Uterus (tissue), 2 donors: Measurements from ENCODE around the gene DAPK2.

Experiments used
- CTCF ChIP-seq, 4 experiments: fragments of 200-600 bp in 2 of 4; fragments of 450-650 bp in 2 of 4; sonication (generic) in 2 of 4; IDR thresholded peaks; one replicate each; pipeline ENCODE4 v1.5.1; 2016 to 2019; ENCODE audit warnings: antibody characterized with exemption in 4 of 4, mild to moderate bottlenecking in 2 of 4, moderate library complexity in 1 of 4
- POLR2A ChIP-seq, 2 donors: fragments of 450-650 bp; IDR thresholded peaks; one replicate each; pipeline ENCODE4 v1.6.1; 2016; ENCODE audit warnings: antibody characterized with exemption in 2 of 2, mild to moderate bottlenecking in 1 of 2, moderate library complexity in 1 of 2

GRCh38 chr15:64013179-64014062 is 32.9 kb downstream of the DAPK2 start:
- TF ChIP-seq POLR2A (IDR thresholded peaks at IDR 0.05): no peak
- no peak for TF ChIP-seq CTCF (IDR thresholded peaks at IDR 0.05)
